Common myeloid progenitor, CD34-positive (primary cell): ENCODE data around the gene SSH2.

Experiments used
- CTCF ChIA-PET: fragments of 350-600 bp; sonication (Branson Sonifier 250); formaldehyde crosslinking; loops from one replicate; lab custom pipeline; 2021; ENCODE audit warnings: antibody characterized with exemption; lab: Charles Lee
- POLR2A ChIA-PET: fragments of 350-600 bp; sonication (Branson Sonifier 250); formaldehyde crosslinking; loops from one replicate; lab custom pipeline; 2021; ENCODE audit warnings: antibody characterized with exemption; lab: Charles Lee
- DNase-seq, 3 donors: peaks; one replicate each; pipeline versions ENCODE4 v3.0.0 to v3.0.0-alpha.2; 2013
- H3K27ac ChIP-seq, 2 experiments: 1 replicate in 1 of 2; 2 replicates in 1 of 2; pipeline ENCODE4 v1.7.0; 2013; ENCODE audit warnings: inconsistent platforms in 2 of 2, low read length in 2 of 2, mild to moderate bottlenecking in 2 of 2, low read depth in 1 of 2, moderate library complexity in 1 of 2; ENCODE audit not compliant: severe bottlenecking in 2 of 2, insufficient read depth in 1 of 2, poor library complexity in 1 of 2
- H3K27me3 ChIP-seq, 5 experiments: replicated peaks in 2 of 5; 1 replicate in 3 of 5; 2 replicates in 2 of 5; pipeline versions ENCODE4 v1.6.1 to v1.7.0; 2013; ENCODE audit warnings: low read length in 4 of 5, mild to moderate bottlenecking in 2 of 5, moderate library complexity in 2 of 5, inconsistent platforms in 1 of 5; ENCODE audit not compliant: insufficient read depth in 5 of 5, control insufficient read depth in 4 of 5
- H3K36me3 ChIP-seq, 4 experiments: 1 replicate in 2 of 4; 2 replicates in 2 of 4; pipeline versions ENCODE4 v1.6.1 to v1.7.0; 2013; ENCODE audit warnings: low read length in 3 of 4, control low read depth in 1 of 4, mild to moderate bottlenecking in 1 of 4; ENCODE audit not compliant: control insufficient read depth in 4 of 4, insufficient read depth in 4 of 4
- H3K4me1 ChIP-seq, 4 experiments: 1 replicate in 3 of 4; 2 replicates in 1 of 4; pipeline versions ENCODE4 v1.6.1 to v1.7.1; 2013; ENCODE audit warnings: low read length in 3 of 4, mild to moderate bottlenecking in 3 of 4, control low read depth in 1 of 4, inconsistent platforms in 1 of 4, moderate library complexity in 1 of 4; ENCODE audit not compliant: control insufficient read depth in 4 of 4, insufficient read depth in 4 of 4; ENCODE audit errors: control extremely low read depth in 1 of 4
- H3K4me3 ChIP-seq, 7 experiments: 1 replicate in 4 of 7; 2 replicates in 3 of 7; pipeline versions ENCODE4 v1.5.1 to v1.7.0; 2013; ENCODE audit warnings: mild to moderate bottlenecking in 7 of 7, low read length in 6 of 7, moderate library complexity in 6 of 7, inconsistent platforms in 2 of 7, low read depth in 2 of 7, control low read depth in 1 of 7; ENCODE audit not compliant: insufficient read depth in 4 of 7, control insufficient read depth in 1 of 7; ENCODE audit errors: extremely low read depth in 1 of 7
- H3K9me3 ChIP-seq, 5 experiments: 1 replicate in 4 of 5; 2 replicates in 1 of 5; pipeline versions ENCODE4 v1.6.1 to v1.7.1; 2013; ENCODE audit warnings: low read length in 4 of 5, mild to moderate bottlenecking in 2 of 5, inconsistent platforms in 1 of 5, low read depth in 1 of 5, moderate library complexity in 1 of 5; ENCODE audit not compliant: control insufficient read depth in 4 of 5, insufficient read depth in 2 of 5; ENCODE audit errors: control extremely low read depth in 1 of 5
- WGBS: methylation state at CpG from one replicate; pipeline ENCODE4 v1.1.5; 2013; ENCODE audit not compliant: insufficient coverage; 5-methylcytosine and 5-hydroxymethylcytosine counted together

Gene SSH2

GRCh38 chr17:29718446-29719039 is 211.5 kb downstream of the SSH2 start:
- Histone ChIP-seq H3K9me3 (no peaks in the 10 kb centered on the region), H3K27ac (no peak overlapping the region), H3K4me3 (no peak overlapping the region), H3K27me3 (no peaks in the 10 kb centered on the region), H3K36me3 (peaks cover 0 to 16% (median 0%) of the 10 kb centered on the region in 4 experiments), H3K4me1 (peaks cover 26 to 68% (median 38%) of the 10 kb centered on the region in 4 experiments)
- DNase-seq, result no peak
- ChIA-PET CTCF (interaction anchor here (1.0 to 1.6 kb wide), 4 partner anchors 9 to 26 kb away, joined by 3 to 5 read pairs (median 3); no protein-coding TSS in a partner anchor), POLR2A (no interaction called here)
- WGBS, result 100% methylated on average over 1 of the region's 8 CpGs

- H3K9me3 ChIP-seq, result no peaks in the 10 kb centered on the region
- POLR2A ChIA-PET, result no interaction called here
- H3K4me1 ChIP-seq, result peaks cover 19 to 65% (median 31%) of the 10 kb centered on the region in 4 experiments
- CTCF ChIA-PET, result interaction anchor here (1.0 to 1.6 kb wide), 3 partner anchors 9 to 26 kb away, joined by 3 to 4 read pairs (median 3); no protein-coding TSS in a partner anchor
- no peak overlapping the region for H3K4me3 ChIP-seq
- no peak overlapping the region for H3K27ac ChIP-seq
- DNase-seq, result no peak
- peaks cover 0 to 16% (median 0%) of the 10 kb centered on the region in 4 experiments for H3K36me3 ChIP-seq
- H3K27me3 ChIP-seq, result no peaks in the 10 kb centered on the region
Measured at GRCh38 chr17:29717817-29718216, 212.2 kb downstream of the SSH2 start.

- peaks cover 15 to 52% (median 24%) of the 10 kb centered on the region in 4 experiments for H3K4me1 ChIP-seq
- no peak overlapping the region for H3K27ac ChIP-seq
- ChIA-PET POLR2A (no interaction called here), CTCF (no interaction called here)
- peaks cover 0 to 16% (median 0%) of the 10 kb centered on the region in 4 experiments for H3K36me3 ChIP-seq
- 100% methylated on average over 1 of the region's 4 CpGs for WGBS
- no peak overlapping the region for H3K4me3 ChIP-seq
- H3K27me3 ChIP-seq, result no peaks in the 10 kb centered on the region
- no peaks in the 10 kb centered on the region for H3K9me3 ChIP-seq
- DNase-seq, result no peak
Measured at GRCh38 chr17:29716566-29716965, 213.5 kb downstream of the SSH2 start.

- Histone ChIP-seq H3K9me3 (no peaks in the 10 kb centered on the region), H3K27me3 (no peaks in the 10 kb centered on the region), H3K4me3 (no peak overlapping the region), H3K27ac (no peak overlapping the region), H3K4me1 (peaks cover 6 to 49% (median 15%) of the 10 kb centered on the region in 4 experiments), H3K36me3 (peaks cover 0 to 19% (median 0%) of the 10 kb centered on the region in 4 experiments)
- no peak for DNase-seq
- CTCF ChIA-PET, result no interaction called here
- POLR2A ChIA-PET, result interaction anchor here (0.6 kb wide), 1 partner anchor 23 kb away, joined by 4 read pairs; no protein-coding TSS in a partner anchor
- WGBS, result 97% methylated on average over 2 of the region's 2 CpGs
Measured at GRCh38 chr17:29715680-29716079, 214.3 kb downstream of the SSH2 start.

- Histone ChIP-seq H3K9me3 (no peaks in the 10 kb centered on the region), H3K36me3 (peaks cover 0 to 19% (median 0%) of the 10 kb centered on the region in 4 experiments), H3K4me1 (peaks cover 0 to 52% (median 8%) of the 10 kb centered on the region in 4 experiments), H3K4me3 (no peak overlapping the region), H3K27me3 (no peaks in the 10 kb centered on the region), H3K27ac (no peak overlapping the region)
- no peak for DNase-seq
- ChIA-PET CTCF (no interaction called here), POLR2A (no interaction called here)
- WGBS, result 100% methylated on average over 1 of the region's 1 CpG
Measured at GRCh38 chr17:29714146-29714545, 215.9 kb downstream of the SSH2 start.

- DNase-seq, result no peak
- Histone ChIP-seq H3K4me1 (peaks cover 0 to 47% (median 7%) of the 10 kb centered on the region in 4 experiments), H3K27me3 (no peaks in the 10 kb centered on the region), H3K9me3 (no peaks in the 10 kb centered on the region), H3K27ac (no peak overlapping the region), H3K36me3 (peaks cover 0 to 19% (median 0%) of the 10 kb centered on the region in 4 experiments), H3K4me3 (no peak overlapping the region)
- POLR2A ChIA-PET, result no interaction called here
- CTCF ChIA-PET, result interaction anchor here (2.0 kb wide), 1 partner anchor 8 kb away, joined by 9 read pairs; no protein-coding TSS in a partner anchor
Measured at GRCh38 chr17:29713626-29714025, 216.4 kb downstream of the SSH2 start.

GRCh38 chr17:29711588-29712385 is 218.2 kb downstream of the SSH2 start:
- no peak overlapping the region for H3K4me3 ChIP-seq
- ChIA-PET POLR2A (no interaction called here), CTCF (interaction anchor here (0.9 to 2.0 kb wide), 5 partner anchors 10 to 68 kb away, joined by 3 to 9 read pairs (median 5); no protein-coding TSS in a partner anchor)
- WGBS, result 94% methylated on average over 10 of the region's 11 CpGs
- DNase-seq, result no peak
- H3K4me1 ChIP-seq, result peaks cover 5 to 48% (median 14%) of the 10 kb centered on the region in 4 experiments
- peaks cover 0 to 8% (median 0%) of the 10 kb centered on the region in 4 experiments for H3K36me3 ChIP-seq
- H3K27me3 ChIP-seq, result no peaks in the 10 kb centered on the region
- H3K27ac ChIP-seq, result no peak overlapping the region
- no peaks in the 10 kb centered on the region for H3K9me3 ChIP-seq
